Stimulated activated CD8-positive, alpha-beta memory T cell treated with anti-CD3 and anti-CD28 coated beads, Interleukin-4, amount 100 ng/mL, for 4 hours (primary cell): ENCODE measurements around the gene TUBGCP5.
"Not testable (repeated sequence)": the region's sequence is repeated elsewhere in the genome, so short reads cannot be mapped to it uniquely, and the experiment has no call there.

ENCODE experiments used
- DNase-seq, 2 donors: peaks; one replicate each; pipeline ENCODE4 v3.0.0-alpha.2; 2020; ENCODE audit warnings: low read depth in 2 of 2, low spot score in 1 of 2

TUBGCP5 gene

GRCh38 chr15:23043535-23043934 lies 4.2 kb upstream of the TUBGCP5 start:
- not testable (repeated sequence) for DNase-seq

- not testable (repeated sequence) for DNase-seq
Measured at GRCh38 chr15:23041736-23042135, 2.4 kb upstream of the TUBGCP5 start.

- no peak for DNase-seq
Measured at GRCh38 chr15:23039917-23040281, 530 bp upstream of the TUBGCP5 start.

GRCh38 chr15:23038726-23039142 lies 635 bp downstream of the TUBGCP5 start:
- no peak for DNase-seq

- no peak for DNase-seq
Measured at GRCh38 chr15:23035964-23036566, 3.3 kb downstream of the TUBGCP5 start.

GRCh38 chr15:23033979-23034378 lies 5.4 kb downstream of the TUBGCP5 start:
- no peak for DNase-seq

GRCh38 chr15:23026218-23026617 lies 13.2 kb downstream of the TUBGCP5 start:
- DNase-seq: no peak

GRCh38 chr15:23022156-23022555 lies 17.2 kb downstream of the TUBGCP5 start:
- no peak for DNase-seq

GRCh38 chr15:23014394-23015000 lies 24.9 kb downstream of the TUBGCP5 start:
- no peak for DNase-seq

GRCh38 chr15:23013681-23014080 lies 25.7 kb downstream of the TUBGCP5 start:
- DNase-seq: no peak

- DNase-seq: not testable (repeated sequence)
Measured at GRCh38 chr15:23012616-23013015, 26.8 kb downstream of the TUBGCP5 start.

GRCh38 chr15:23003736-23004135 lies 35.6 kb downstream of the TUBGCP5 start:
- no peak for DNase-seq

GRCh38 chr15:23002920-23003319 lies 36.4 kb downstream of the TUBGCP5 start:
- no peak for DNase-seq

GRCh38 chr15:22995795-22996194 lies 43.6 kb downstream of the TUBGCP5 start:
- DNase-seq: no peak

- no peak for DNase-seq
Measured at GRCh38 chr15:22992024-22992326, 47.4 kb downstream of the TUBGCP5 start.

- no peak for DNase-seq
Measured at GRCh38 chr15:22989576-22990477, 49.5 kb downstream of the TUBGCP5 start.

GRCh38 chr15:22988811-22989210 lies 50.6 kb downstream of the TUBGCP5 start:
- no peak for DNase-seq

GRCh38 chr15:22981931-22982330 lies 57.4 kb downstream of the TUBGCP5 start:
- DNase-seq: not testable (repeated sequence)

GRCh38 chr15:22981051-22981840 lies 58.1 kb downstream of the TUBGCP5 start:
- DNase-seq: no peak

- DNase-seq: no peak
Measured at GRCh38 chr15:22980189-22981050, 58.9 kb downstream of the TUBGCP5 start, which contains the start of gene CYFIP1. TSS of gene CYFIP1 (minus strand) at chr15:22980368. CDS start at chr15:22947285, 33,083 bp downstream.
